GM06990 (cell line): ENCODE data around the gene HIPK1.

Source experiments
- DNase-seq: peaks from one replicate; pipeline ENCODE4 v3.0.0-alpha.2; 2011; ENCODE audit not compliant: insufficient read length; ENCODE audit errors: extremely low read depth
- H3K27me3 ChIP-seq: replicated peaks from 2 replicates; pipeline ENCODE4 v1.6.0; 2011; ENCODE audit warnings: low read length; ENCODE audit not compliant: control insufficient read depth, insufficient read depth
- H3K36me3 ChIP-seq: 2 replicates; pipeline ENCODE4 v1.5.1; 2011; ENCODE audit warnings: low read length; ENCODE audit not compliant: control insufficient read depth, insufficient read depth
- H3K4me3 ChIP-seq: replicated peaks from 2 replicates; pipeline ENCODE4 v1.5.1; 2011; ENCODE audit warnings: low read depth, mild to moderate bottlenecking, control low read depth, low read length
- TF ChIP-seq, protein P1 (sequence below): IDR thresholded peaks from 2 replicates; pipeline ENCODE4 v1.5.1; 2011; ENCODE audit warnings: low read length, control low read depth, mild to moderate bottlenecking, inconsistent platforms; ENCODE audit not compliant: insufficient read depth, poor library complexity, severe bottlenecking

The HIPK1 gene

DNA sequence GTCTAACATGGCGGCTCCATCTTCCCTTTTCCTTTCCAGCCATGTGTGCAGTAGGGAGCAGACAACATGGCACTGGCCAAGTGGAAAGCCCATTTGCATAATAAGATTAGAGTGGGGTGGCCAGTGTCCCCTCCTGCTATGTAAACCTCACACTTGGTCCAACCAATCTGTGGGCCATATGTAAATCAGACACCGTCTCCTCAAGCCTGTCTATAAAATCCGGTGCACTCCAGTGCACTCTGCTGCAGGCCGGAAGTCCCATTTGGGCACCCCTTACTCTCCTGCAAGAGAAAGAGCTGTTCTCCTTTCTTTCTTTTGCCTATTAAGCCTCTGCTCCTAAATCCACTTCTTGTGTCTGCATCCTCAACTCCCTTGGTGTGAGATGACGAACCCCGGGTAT is 94.3 kb downstream of the HIPK1 start:
- no peaks in the 10 kb centered on the region for H3K36me3 ChIP-seq
- TF ChIP-seq, protein P1, sequence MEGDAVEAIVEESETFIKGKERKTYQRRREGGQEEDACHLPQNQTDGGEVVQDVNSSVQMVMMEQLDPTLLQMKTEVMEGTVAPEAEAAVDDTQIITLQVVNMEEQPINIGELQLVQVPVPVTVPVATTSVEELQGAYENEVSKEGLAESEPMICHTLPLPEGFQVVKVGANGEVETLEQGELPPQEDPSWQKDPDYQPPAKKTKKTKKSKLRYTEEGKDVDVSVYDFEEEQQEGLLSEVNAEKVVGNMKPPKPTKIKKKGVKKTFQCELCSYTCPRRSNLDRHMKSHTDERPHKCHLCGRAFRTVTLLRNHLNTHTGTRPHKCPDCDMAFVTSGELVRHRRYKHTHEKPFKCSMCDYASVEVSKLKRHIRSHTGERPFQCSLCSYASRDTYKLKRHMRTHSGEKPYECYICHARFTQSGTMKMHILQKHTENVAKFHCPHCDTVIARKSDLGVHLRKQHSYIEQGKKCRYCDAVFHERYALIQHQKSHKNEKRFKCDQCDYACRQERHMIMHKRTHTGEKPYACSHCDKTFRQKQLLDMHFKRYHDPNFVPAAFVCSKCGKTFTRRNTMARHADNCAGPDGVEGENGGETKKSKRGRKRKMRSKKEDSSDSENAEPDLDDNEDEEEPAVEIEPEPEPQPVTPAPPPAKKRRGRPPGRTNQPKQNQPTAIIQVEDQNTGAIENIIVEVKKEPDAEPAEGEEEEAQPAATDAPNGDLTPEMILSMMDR = no peak
- no peak overlapping the region for H3K4me3 ChIP-seq
- no peaks in the 10 kb centered on the region; the same call in 1 of the 2 replicates for H3K27me3 ChIP-seq
- DNase-seq = no peak

DNA sequence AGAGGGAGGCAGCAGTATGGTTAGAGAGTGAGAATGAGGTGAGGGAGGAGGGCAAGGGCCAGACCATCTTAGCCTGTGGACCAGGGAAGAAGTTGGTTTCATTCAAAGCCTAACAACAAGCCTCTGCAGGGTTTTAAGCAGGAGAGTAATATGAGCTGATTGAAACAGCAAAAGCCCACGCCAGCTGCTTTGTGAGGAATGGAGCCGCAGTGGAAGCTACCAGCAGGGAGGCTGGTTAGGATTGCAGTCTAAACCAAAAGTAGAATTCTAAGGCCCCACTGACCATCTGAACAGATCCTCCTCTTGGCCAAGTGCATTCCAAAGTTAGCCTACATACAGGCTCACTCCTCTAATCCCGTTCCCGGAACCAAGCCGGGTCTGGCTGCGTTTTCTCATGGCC is 94.9 kb downstream of the HIPK1 start:
- DNase-seq = no peak
- H3K4me3 ChIP-seq = no peak overlapping the region
- TF ChIP-seq, protein P1 = no peak
- no peaks in the 10 kb centered on the region; the same call in 1 of the 2 replicates for H3K27me3 ChIP-seq
- H3K36me3 ChIP-seq = no peaks in the 10 kb centered on the region

DNA sequence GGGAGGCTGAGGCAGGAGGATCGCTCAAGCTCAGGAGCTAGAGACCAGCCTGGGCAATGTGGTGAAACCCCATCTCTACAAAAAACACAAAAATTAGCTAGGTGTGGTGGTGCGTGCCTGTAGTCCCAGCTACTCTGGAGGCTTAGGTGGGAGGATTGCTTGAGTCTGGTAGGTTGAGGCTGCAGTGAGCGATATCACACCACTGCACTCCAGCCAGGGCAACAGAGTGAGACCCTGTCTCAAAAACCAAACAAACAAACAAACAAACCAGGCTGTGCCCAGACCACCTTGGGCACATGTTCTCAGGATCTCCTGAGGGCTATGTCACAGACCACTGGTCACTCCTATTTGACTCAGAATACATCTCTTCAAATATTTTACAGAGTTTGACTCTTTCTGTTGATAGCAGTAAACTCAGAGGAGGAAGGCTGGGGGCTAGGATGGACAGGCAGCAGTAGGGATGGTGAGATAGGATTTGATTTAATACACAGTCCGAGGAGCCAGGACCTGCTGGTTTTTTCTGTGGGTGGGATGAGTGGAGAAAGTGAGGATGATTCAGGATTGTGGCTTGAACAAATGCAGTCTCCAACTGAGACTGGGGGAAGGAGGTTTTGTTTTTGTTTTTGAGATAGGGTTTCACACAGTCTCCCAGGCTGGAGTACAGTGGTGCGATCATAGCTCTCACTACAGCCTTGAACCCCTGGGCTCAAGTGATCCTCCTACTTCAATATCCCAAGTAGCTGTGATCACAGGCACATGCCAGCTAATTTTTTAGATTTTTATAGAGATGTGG is 96.7 kb downstream of the HIPK1 start:
- Histone ChIP-seq H3K27me3 (no peaks in the 10 kb centered on the region; the same call in 1 of the 2 replicates), H3K36me3 (no peaks in the 10 kb centered on the region), H3K4me3 (no peak overlapping the region)
- DNase-seq = no peak
- TF ChIP-seq, protein P1 = no peak

DNA sequence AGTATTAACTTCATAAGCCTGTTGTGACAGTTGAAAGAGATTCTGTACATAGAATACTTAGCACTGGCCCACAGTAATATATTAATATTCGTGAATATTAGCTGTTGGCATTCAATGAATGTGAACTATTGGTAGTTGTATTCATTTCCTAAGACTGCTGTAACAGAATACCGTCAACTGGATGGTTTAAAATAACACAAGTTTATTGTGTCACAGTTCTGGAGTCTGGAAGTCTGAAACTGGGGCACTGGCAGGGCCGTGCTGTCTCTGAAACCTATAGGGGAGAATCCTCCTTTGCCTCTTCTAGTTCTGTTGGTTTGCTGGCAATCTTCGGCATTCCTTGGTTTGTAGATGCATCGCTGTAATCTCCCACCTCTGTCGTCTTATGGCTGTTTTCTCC is 97.7 kb downstream of the HIPK1 start:
- Histone ChIP-seq H3K27me3 (no peaks in the 10 kb centered on the region; the same call in 1 of the 2 replicates), H3K36me3 (no peaks in the 10 kb centered on the region), H3K4me3 (no peak overlapping the region)
- no peak for DNase-seq
- TF ChIP-seq, protein P1 = no peak
